H1 (cell line): Measurements from ENCODE around the gene NOL4L. TPM values are rescaled to one million over a fixed set of nuclear protein-coding genes. Genes with fewer than 3 reads are reported as not detected.

Experiments
- JUN ChIP-seq: IDR thresholded peaks from 2 replicates; pipeline ENCODE4 v1.6.1; 2011; ENCODE audit warnings: low read depth, mild to moderate bottlenecking, improper control_type of control experiment, low read length
- POLR2A ChIP-seq, 2 experiments: IDR thresholded peaks; 1 replicate in 1 of 2; 2 replicates in 1 of 2; pipeline ENCODE4 v1.6.1; 2011; ENCODE audit warnings: low read depth in 2 of 2, low read length in 2 of 2, mild to moderate bottlenecking in 2 of 2; ENCODE audit errors: control extremely low read depth in 1 of 2
- RXRA ChIP-seq: IDR thresholded peaks from 2 replicates; pipeline ENCODE4 v1.6.1; 2011; ENCODE audit warnings: low read depth, mild to moderate bottlenecking, low read length, moderate library complexity; ENCODE audit not compliant: insufficient read depth
- TEAD4 ChIP-seq: IDR thresholded peaks from 2 replicates; pipeline ENCODE4 v1.6.1; 2012; ENCODE audit warnings: low read depth, low read length, inconsistent platforms, mixed read lengths
- YY1 ChIP-seq: IDR thresholded peaks from 2 replicates; pipeline ENCODE4 v1.6.1; 2011; ENCODE audit warnings: low read depth, mild to moderate bottlenecking, low read length
- polyA plus RNA-seq, 7 experiments: library from polyadenylated mRNA; depleted of rRNA in 3 of 7; stranded (reverse) in 5 of 7; unstranded in 2 of 7; fragments of >200 nt in 5 of 7; fragments of 200-250 nt in 2 of 7; gene quantifications; 1 replicate in 5 of 7; 2 replicates in 1 of 7; 4 replicates in 1 of 7; pipeline versions ENCODE4 v1.2.1 to v1.2.3, GENCODE V29; 2011 to 2013; ENCODE audit warnings: missing spikeins in 2 of 7, mixed read lengths in 2 of 7
- total RNA-seq: library from RNA; stranded (reverse); fragmentation: NEBNext Ultra II Directional; extraction: Animal tissue kit (Norgen Biotek cat#: 25700); gene quantifications from 2 replicates; pipeline ENCODE4 v1.2.1, GENCODE V29; 2021

NOL4L gene
- total and polyA plus RNA-seq, 2 of the 8 experiments (the other 6 are each of a cell fraction or from before 2014, with no cell fraction given), result 15.3 to 23.7 TPM

DNA sequence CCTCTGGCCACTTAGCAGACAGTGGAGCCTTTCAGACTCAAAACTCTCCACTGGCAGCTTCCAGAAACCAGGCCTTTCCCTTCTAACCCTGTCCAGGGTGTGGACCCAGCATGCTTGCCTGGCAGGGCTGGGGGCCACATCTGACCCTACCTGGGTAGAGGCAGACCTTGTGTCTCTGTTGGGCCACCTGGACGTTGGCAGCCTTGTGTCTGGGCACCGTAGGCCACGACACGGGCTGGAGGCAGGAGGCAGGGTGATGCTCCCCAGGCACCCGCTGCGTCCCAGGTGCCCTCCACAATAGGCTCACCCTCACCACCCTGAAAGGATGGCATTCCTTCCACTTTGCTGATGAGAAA, 67.6 kb downstream of the NOL4L start (continued):
- TF ChIP-seq JUN (no peak), TEAD4 (no peak), YY1 (no peak), RXRA (no peak), POLR2A (IDR thresholded peaks at IDR 0.05; ENCODE audit: control extremely low read depth in 1 of 2, low read depth in 2 of 2, low read length in 2 of 2) (no peak)
